GM23338 (cell line): Measurements from ENCODE around the gene ONECUT3. TPM values are rescaled to one million over a fixed set of nuclear protein-coding genes. Genes with fewer than 3 reads are reported as not detected.

Experiments used
- ATAC-seq: fragments of 200-7000 bp; cut with Tn5 transposase; 3 replicates; pipeline ENCODE4 v1.9.1; 2020
- DNase-seq: peaks from one replicate; pipeline ENCODE4 v3.0.0-alpha.2; 2015; ENCODE audit warnings: low spot score
- H2AFZ ChIP-seq: fragments of 200-600 bp; sonication (generic); 2 replicates; pipeline ENCODE4 v1.8.0; 2016; ENCODE audit warnings: antibody characterized with exemption, mild to moderate bottlenecking, moderate library complexity
- H3F3A ChIP-seq: fragments of 200-600 bp; sonication (generic); replicated peaks from 2 replicates; pipeline ENCODE4 v1.8.0; 2017; ENCODE audit warnings: antibody characterized with exemption, mixed run types, low read depth
- H3K27ac ChIP-seq: fragments of 200-600 bp; sonication (generic); 2 replicates; pipeline ENCODE4 v1.6.1; 2016; ENCODE audit warnings: low read depth
- H3K27me3 ChIP-seq: fragments of 200-600 bp; sonication (generic); 2 replicates; pipeline ENCODE4 v1.8.0; 2016; ENCODE audit warnings: mild to moderate bottlenecking, mixed run types, moderate library complexity; ENCODE audit not compliant: insufficient read depth
- H3K36me3 ChIP-seq: fragments of 200-600 bp; sonication (generic); 2 replicates; pipeline ENCODE4 v1.8.0; 2016; ENCODE audit warnings: mild to moderate bottlenecking; ENCODE audit not compliant: insufficient read depth
- H3K4me1 ChIP-seq: fragments of 200-600 bp; sonication (generic); 2 replicates; pipeline ENCODE4 v1.8.0; 2016; ENCODE audit warnings: mild to moderate bottlenecking, moderate library complexity; ENCODE audit not compliant: insufficient read depth
- H3K4me2 ChIP-seq: fragments of 200-600 bp; sonication (generic); 2 replicates; pipeline ENCODE4 v1.7.1; 2017; ENCODE audit warnings: mixed run types
- H3K4me3 ChIP-seq: fragments of 200-600 bp; sonication (generic); 2 replicates; pipeline ENCODE4 v1.6.1; 2016; ENCODE audit warnings: mixed run types
- H3K79me2 ChIP-seq: fragments of 200-600 bp; sonication (generic); replicated peaks from 2 replicates; pipeline ENCODE4 v1.8.0; 2017; ENCODE audit warnings: mild to moderate bottlenecking; ENCODE audit not compliant: insufficient read depth
- H3K9me2 ChIP-seq: fragments of 200-600 bp; sonication (generic); 2 replicates; pipeline ENCODE4 v1.8.0; 2017; ENCODE audit not compliant: insufficient read depth
- H4K20me1 ChIP-seq: fragments of 200-600 bp; sonication (generic); replicated peaks from 2 replicates; pipeline ENCODE4 v1.8.0; 2017; ENCODE audit warnings: mild to moderate bottlenecking; ENCODE audit not compliant: insufficient read depth
- H3K27ac Mint-ChIP-seq: 2 replicates; pipeline ENCODE4 v1.8.0; 2020; ENCODE audit warnings: inconsistent platforms, mild to moderate bottlenecking, moderate library complexity, mixed read lengths
- H3K27me3 Mint-ChIP-seq: 3 replicates; pipeline ENCODE4 v1.8.0; 2022; ENCODE audit warnings: low read depth, mild to moderate bottlenecking, moderate library complexity, mixed read lengths, inconsistent platforms; ENCODE audit not compliant: insufficient read depth, poor library complexity
- H3K36me3 Mint-ChIP-seq: 3 replicates; pipeline ENCODE4 v1.8.0; 2021; ENCODE audit warnings: low read depth, mild to moderate bottlenecking, inconsistent platforms, moderate library complexity, mixed read lengths
- H3K4me1 Mint-ChIP-seq: 3 replicates; pipeline ENCODE4 v1.8.0; 2020; ENCODE audit warnings: mild to moderate bottlenecking, inconsistent platforms, mixed read lengths
- H3K4me3 Mint-ChIP-seq: 3 replicates; pipeline ENCODE4 v1.8.0; 2021; ENCODE audit warnings: moderate library complexity, mild to moderate bottlenecking, inconsistent platforms, mixed read lengths
- H3K9me3 Mint-ChIP-seq: 3 replicates; pipeline ENCODE4 v1.8.0; 2020; ENCODE audit warnings: moderate library complexity, mild to moderate bottlenecking, inconsistent platforms, mixed read lengths
- CREB1 ChIP-seq: fragments of 250-450 bp; sonication (Bioruptor Pico); IDR thresholded peaks from 2 replicates; pipeline ENCODE4 v1.5.0; 2020; ENCODE audit warnings: low read depth, mild to moderate bottlenecking, moderate library complexity
- ETS1 ChIP-seq: IDR thresholded peaks from 2 replicates; pipeline ENCODE4 v1.6.1; 2016; ENCODE audit warnings: antibody characterized with exemption
- EZH2 ChIP-seq: fragments of 200-600 bp; sonication (generic); IDR thresholded peaks from one replicate; pipeline ENCODE4 v1.8.0; 2017; ENCODE audit warnings: antibody characterized with exemption, mild to moderate bottlenecking, low read depth; ENCODE audit not compliant: unreplicated experiment
- EZH2phosphoT487 ChIP-seq: fragments of 200-600 bp; sonication (generic); IDR thresholded peaks from one replicate; pipeline ENCODE4 v1.8.1; 2018; ENCODE audit warnings: antibody characterized with exemption; ENCODE audit not compliant: unreplicated experiment
- JUNB ChIP-seq: IDR thresholded peaks from one replicate; pipeline ENCODE4 v1.6.1; 2016; ENCODE audit warnings: antibody characterized with exemption; ENCODE audit not compliant: unreplicated experiment
- NANOG ChIP-seq: IDR thresholded peaks from 2 replicates; pipeline ENCODE4 v1.6.1; 2016; ENCODE audit warnings: antibody characterized with exemption, borderline replicate concordance
- POLR2AphosphoS5 ChIP-seq: IDR thresholded peaks from 2 replicates; pipeline ENCODE4 v1.6.1; 2016; ENCODE audit warnings: antibody characterized with exemption, low read depth
- STAT1 ChIP-seq: IDR thresholded peaks from one replicate; pipeline ENCODE4 v1.6.1; 2016; ENCODE audit warnings: antibody characterized with exemption; ENCODE audit not compliant: unreplicated experiment
- ZNF114 ChIP-seq: fragments of 250-450 bp; sonication (Bioruptor Pico); IDR thresholded peaks from 2 replicates; pipeline ENCODE4 v1.5.0; 2020; ENCODE audit warnings: mild to moderate bottlenecking, moderate library complexity
- ZNF331 ChIP-seq: fragments of 250-450 bp; sonication (Bioruptor Pico); IDR thresholded peaks from 2 replicates; pipeline ENCODE4 v1.5.0; 2020; ENCODE audit warnings: low read depth, mild to moderate bottlenecking, moderate library complexity
- polyA plus RNA-seq: library from polyadenylated mRNA; unstranded; fragments of >200 nt; fragmentation: Nextera tagmentation; extraction: Ambion mirVana; gene quantifications from 2 replicates; pipeline ENCODE4 v1.2.1, GENCODE V29; 2016
- total RNA-seq: library from RNA; depleted of rRNA; stranded (reverse); fragments of >200 nt; shearing (Covaris generic); gene quantifications from 2 replicates; pipeline ENCODE4 v1.2.3, GENCODE V29; 2014
- TF ChIP-seq, protein P1 (sequence below), 2 experiments: fragments of 200-600 bp in 1 of 2; sonication (generic) in 1 of 2; conservative IDR thresholded peaks; 2 replicates each; pipeline versions ENCODE4 v1.5.1 to v1.6.1; 2016 to 2017; ENCODE audit warnings: antibody characterized with exemption in 2 of 2, low read depth in 2 of 2, mild to moderate bottlenecking in 2 of 2, moderate library complexity in 1 of 2
- TF ChIP-seq, protein P2 (sequence below): IDR thresholded peaks from one replicate; pipeline ENCODE4 v1.6.1; 2018; ENCODE audit warnings: antibody characterized with exemption; ENCODE audit not compliant: unreplicated experiment
- TF ChIP-seq, protein P3 (sequence below): fragments of 250-450 bp; sonication (Bioruptor Pico); IDR thresholded peaks from 2 replicates; pipeline ENCODE4 v1.5.0; 2020; ENCODE audit warnings: mild to moderate bottlenecking, moderate library complexity

ONECUT3 gene
- total and polyA plus RNA-seq, 2 experiments from 2014 or later = not detected

GRCh38 chr19:1704339-1704738 is 49.0 kb upstream of the ONECUT3 start:
- no peak for DNase-seq
- TF ChIP-seq CREB1 (CRISPR knock-in tag) (no peak), ZNF114 (no peak), JUNB (no peak), POLR2AphosphoS5 (no peak), EZH2 (no peak), EZH2phosphoT487 (no peak), ZNF331 (CRISPR knock-in tag) (no peak), NANOG (no peak), ETS1 (no peak), STAT1 (no peak)
- TF ChIP-seq, protein P1, sequence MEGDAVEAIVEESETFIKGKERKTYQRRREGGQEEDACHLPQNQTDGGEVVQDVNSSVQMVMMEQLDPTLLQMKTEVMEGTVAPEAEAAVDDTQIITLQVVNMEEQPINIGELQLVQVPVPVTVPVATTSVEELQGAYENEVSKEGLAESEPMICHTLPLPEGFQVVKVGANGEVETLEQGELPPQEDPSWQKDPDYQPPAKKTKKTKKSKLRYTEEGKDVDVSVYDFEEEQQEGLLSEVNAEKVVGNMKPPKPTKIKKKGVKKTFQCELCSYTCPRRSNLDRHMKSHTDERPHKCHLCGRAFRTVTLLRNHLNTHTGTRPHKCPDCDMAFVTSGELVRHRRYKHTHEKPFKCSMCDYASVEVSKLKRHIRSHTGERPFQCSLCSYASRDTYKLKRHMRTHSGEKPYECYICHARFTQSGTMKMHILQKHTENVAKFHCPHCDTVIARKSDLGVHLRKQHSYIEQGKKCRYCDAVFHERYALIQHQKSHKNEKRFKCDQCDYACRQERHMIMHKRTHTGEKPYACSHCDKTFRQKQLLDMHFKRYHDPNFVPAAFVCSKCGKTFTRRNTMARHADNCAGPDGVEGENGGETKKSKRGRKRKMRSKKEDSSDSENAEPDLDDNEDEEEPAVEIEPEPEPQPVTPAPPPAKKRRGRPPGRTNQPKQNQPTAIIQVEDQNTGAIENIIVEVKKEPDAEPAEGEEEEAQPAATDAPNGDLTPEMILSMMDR (conservative IDR thresholded peaks at IDR 0.05; ENCODE audit: low read depth in 2 of 2) = no peak
- TF ChIP-seq, protein P2, sequence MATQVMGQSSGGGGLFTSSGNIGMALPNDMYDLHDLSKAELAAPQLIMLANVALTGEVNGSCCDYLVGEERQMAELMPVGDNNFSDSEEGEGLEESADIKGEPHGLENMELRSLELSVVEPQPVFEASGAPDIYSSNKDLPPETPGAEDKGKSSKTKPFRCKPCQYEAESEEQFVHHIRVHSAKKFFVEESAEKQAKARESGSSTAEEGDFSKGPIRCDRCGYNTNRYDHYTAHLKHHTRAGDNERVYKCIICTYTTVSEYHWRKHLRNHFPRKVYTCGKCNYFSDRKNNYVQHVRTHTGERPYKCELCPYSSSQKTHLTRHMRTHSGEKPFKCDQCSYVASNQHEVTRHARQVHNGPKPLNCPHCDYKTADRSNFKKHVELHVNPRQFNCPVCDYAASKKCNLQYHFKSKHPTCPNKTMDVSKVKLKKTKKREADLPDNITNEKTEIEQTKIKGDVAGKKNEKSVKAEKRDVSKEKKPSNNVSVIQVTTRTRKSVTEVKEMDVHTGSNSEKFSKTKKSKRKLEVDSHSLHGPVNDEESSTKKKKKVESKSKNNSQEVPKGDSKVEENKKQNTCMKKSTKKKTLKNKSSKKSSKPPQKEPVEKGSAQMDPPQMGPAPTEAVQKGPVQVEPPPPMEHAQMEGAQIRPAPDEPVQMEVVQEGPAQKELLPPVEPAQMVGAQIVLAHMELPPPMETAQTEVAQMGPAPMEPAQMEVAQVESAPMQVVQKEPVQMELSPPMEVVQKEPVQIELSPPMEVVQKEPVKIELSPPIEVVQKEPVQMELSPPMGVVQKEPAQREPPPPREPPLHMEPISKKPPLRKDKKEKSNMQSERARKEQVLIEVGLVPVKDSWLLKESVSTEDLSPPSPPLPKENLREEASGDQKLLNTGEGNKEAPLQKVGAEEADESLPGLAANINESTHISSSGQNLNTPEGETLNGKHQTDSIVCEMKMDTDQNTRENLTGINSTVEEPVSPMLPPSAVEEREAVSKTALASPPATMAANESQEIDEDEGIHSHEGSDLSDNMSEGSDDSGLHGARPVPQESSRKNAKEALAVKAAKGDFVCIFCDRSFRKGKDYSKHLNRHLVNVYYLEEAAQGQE = no peak
- TF ChIP-seq, protein P3, sequence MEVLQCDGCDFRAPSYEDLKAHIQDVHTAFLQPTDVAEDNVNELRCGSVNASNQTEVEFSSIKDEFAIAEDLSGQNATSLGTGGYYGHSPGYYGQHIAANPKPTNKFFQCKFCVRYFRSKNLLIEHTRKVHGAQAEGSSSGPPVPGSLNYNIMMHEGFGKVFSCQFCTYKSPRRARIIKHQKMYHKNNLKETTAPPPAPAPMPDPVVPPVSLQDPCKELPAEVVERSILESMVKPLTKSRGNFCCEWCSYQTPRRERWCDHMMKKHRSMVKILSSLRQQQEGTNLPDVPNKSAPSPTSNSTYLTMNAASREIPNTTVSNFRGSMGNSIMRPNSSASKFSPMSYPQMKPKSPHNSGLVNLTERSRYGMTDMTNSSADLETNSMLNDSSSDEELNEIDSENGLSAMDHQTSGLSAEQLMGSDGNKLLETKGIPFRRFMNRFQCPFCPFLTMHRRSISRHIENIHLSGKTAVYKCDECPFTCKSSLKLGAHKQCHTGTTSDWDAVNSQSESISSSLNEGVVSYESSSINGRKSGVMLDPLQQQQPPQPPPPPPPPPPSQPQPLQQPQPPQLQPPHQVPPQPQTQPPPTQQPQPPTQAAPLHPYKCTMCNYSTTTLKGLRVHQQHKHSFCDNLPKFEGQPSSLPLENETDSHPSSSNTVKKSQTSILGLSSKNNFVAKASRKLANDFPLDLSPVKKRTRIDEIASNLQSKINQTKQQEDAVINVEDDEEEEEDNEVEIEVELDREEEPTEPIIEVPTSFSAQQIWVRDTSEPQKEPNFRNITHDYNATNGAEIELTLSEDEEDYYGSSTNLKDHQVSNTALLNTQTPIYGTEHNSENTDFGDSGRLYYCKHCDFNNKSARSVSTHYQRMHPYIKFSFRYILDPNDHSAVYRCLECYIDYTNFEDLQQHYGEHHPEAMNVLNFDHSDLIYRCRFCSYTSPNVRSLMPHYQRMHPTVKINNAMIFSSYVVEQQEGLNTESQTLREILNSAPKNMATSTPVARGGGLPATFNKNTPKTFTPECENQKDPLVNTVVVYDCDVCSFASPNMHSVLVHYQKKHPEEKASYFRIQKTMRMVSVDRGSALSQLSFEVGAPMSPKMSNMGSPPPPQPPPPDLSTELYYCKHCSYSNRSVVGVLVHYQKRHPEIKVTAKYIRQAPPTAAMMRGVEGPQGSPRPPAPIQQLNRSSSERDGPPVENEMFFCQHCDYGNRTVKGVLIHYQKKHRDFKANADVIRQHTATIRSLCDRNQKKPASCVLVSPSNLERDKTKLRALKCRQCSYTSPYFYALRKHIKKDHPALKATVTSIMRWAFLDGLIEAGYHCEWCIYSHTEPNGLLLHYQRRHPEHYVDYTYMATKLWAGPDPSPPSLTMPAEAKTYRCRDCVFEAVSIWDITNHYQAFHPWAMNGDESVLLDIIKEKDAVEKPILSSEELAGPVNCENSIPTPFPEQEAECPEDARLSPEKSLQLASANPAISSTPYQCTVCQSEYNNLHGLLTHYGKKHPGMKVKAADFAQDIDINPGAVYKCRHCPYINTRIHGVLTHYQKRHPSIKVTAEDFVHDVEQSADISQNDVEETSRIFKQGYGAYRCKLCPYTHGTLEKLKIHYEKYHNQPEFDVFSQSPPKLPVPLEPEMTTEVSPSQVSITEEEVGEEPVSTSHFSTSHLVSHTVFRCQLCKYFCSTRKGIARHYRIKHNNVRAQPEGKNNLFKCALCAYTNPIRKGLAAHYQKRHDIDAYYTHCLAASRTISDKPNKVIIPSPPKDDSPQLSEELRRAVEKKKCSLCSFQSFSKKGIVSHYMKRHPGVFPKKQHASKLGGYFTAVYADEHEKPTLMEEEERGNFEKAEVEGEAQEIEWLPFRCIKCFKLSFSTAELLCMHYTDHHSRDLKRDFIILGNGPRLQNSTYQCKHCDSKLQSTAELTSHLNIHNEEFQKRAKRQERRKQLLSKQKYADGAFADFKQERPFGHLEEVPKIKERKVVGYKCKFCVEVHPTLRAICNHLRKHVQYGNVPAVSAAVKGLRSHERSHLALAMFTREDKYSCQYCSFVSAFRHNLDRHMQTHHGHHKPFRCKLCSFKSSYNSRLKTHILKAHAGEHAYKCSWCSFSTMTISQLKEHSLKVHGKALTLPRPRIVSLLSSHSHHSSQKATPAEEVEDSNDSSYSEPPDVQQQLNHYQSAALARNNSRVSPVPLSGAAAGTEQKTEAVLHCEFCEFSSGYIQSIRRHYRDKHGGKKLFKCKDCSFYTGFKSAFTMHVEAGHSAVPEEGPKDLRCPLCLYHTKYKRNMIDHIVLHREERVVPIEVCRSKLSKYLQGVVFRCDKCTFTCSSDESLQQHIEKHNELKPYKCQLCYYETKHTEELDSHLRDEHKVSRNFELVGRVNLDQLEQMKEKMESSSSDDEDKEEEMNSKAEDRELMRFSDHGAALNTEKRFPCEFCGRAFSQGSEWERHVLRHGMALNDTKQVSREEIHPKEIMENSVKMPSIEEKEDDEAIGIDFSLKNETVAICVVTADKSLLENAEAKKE (CRISPR knock-in tag) = no peak
- H3K27me3 ChIP-seq = no peaks in the 10 kb centered on the region
- H4K20me1 ChIP-seq = no peaks in the 10 kb centered on the region
- H3K79me2 ChIP-seq = no peaks in the 10 kb centered on the region
- H3K4me2 ChIP-seq = no peak overlapping the region
- H3K4me1 Mint-ChIP-seq = peaks cover 3% of the 10 kb centered on the region; the same call in 1 of the 3 replicates
- no peak overlapping the region for H2AFZ ChIP-seq
- no peaks in the 10 kb centered on the region for H3K36me3 ChIP-seq
- no peaks in the 10 kb centered on the region for H3K9me2 ChIP-seq
- no peak overlapping the region for H3K27ac ChIP-seq
- no peak overlapping the region; the same call in 2 of the 3 replicates for H3K4me3 Mint-ChIP-seq
- no peaks in the 10 kb centered on the region for H3F3A ChIP-seq
- peaks cover 11% of the 10 kb centered on the region for H3K27me3 Mint-ChIP-seq
- ATAC-seq = no peak
- peaks cover 5% of the 10 kb centered on the region for H3K9me3 Mint-ChIP-seq
- H3K4me3 ChIP-seq = no peak overlapping the region
- H3K27ac Mint-ChIP-seq = no peak overlapping the region
- H3K36me3 Mint-ChIP-seq = peaks cover 3% of the 10 kb centered on the region; the same call in 2 of the 3 replicates
- no peaks in the 10 kb centered on the region for H3K4me1 ChIP-seq
